HEK293 (cell line): Measurements from ENCODE around the gene C22orf15.
"Not testable (repeated sequence)": the region's sequence is repeated elsewhere in the genome, so short reads cannot be mapped to it uniquely, and the experiment has no call there.

ENCODE experiments used
- CTCF ChIA-PET: fragments of 350-600 bp; formaldehyde crosslinking; extraction: SDS; loops from one replicate; lab custom pipeline; 2021; ENCODE audit warnings: antibody characterized with exemption; lab: Yijun Ruan, JAX
- POLR2A ChIA-PET: fragments of 300-600 bp; formaldehyde crosslinking; extraction: SDS; loops from one replicate; lab custom pipeline; 2020; ENCODE audit warnings: antibody characterized with exemption, inconsistent platforms; lab: Yijun Ruan, JAX
- H3K27ac ChIP-seq: fragments of 200-500 bp; sonication (Bioruptor generic); 2 replicates; pipeline ENCODE4 v1.5.1; 2014; ENCODE audit warnings: low read depth, low read length, control low read depth, inconsistent platforms; ENCODE audit errors: extremely low read depth
- H3K36me3 ChIP-seq, 2 experiments: fragments of 200-500 bp in 1 of 2; sonication (Bioruptor generic) in 1 of 2; 1 replicate in 1 of 2; 2 replicates in 1 of 2; pipeline ENCODE4 v1.5.1; 2014 to 2017; ENCODE audit warnings: inconsistent platforms in 2 of 2, low read length in 2 of 2; ENCODE audit not compliant: control insufficient read depth in 2 of 2, insufficient read depth in 1 of 2
- H3K4me1 ChIP-seq: fragments of 200-500 bp; sonication (Bioruptor generic); 2 replicates; pipeline ENCODE4 v1.5.1; 2014; ENCODE audit warnings: mild to moderate bottlenecking, low read length, inconsistent platforms; ENCODE audit not compliant: control insufficient read depth, insufficient read depth
- H3K4me3 ChIP-seq: 2 replicates; pipeline ENCODE4 v1.5.1; 2011; ENCODE audit warnings: low read depth, mild to moderate bottlenecking, control low read depth, low read length, moderate library complexity
- H3K9me3 ChIP-seq: fragments of 200-500 bp; sonication (Bioruptor generic); 2 replicates; pipeline ENCODE4 v1.5.1; 2014; ENCODE audit warnings: low read depth, low read length, inconsistent platforms; ENCODE audit not compliant: control insufficient read depth, insufficient read depth
- ATF2 ChIP-seq: fragments of 450-650 bp; formaldehyde crosslinking; IDR thresholded peaks from 2 replicates; pipeline ENCODE4 v1.5.1; 2016; ENCODE audit warnings: missing biosample characterization, missing genetic modification characterization, low read depth
- MYNN ChIP-seq: fragments of 450-650 bp; formaldehyde crosslinking; IDR thresholded peaks from 2 replicates; pipeline ENCODE4 v1.5.1; 2016; ENCODE audit warnings: missing biosample characterization, missing genetic modification characterization, borderline replicate concordance
- PATZ1 ChIP-seq: fragments of 450-650 bp; formaldehyde crosslinking; IDR thresholded peaks from 2 replicates; pipeline ENCODE4 v1.5.1; 2016; ENCODE audit warnings: missing biosample characterization, missing genetic modification characterization
- SCRT1 ChIP-seq: fragments of 450-650 bp; formaldehyde crosslinking; IDR thresholded peaks from 2 replicates; pipeline ENCODE4 v1.5.1; 2016; ENCODE audit warnings: missing biosample characterization, missing genetic modification characterization, borderline replicate concordance
- SCRT2 ChIP-seq: fragments of 450-650 bp; formaldehyde crosslinking; IDR thresholded peaks from 2 replicates; pipeline ENCODE4 v1.5.1; 2016; ENCODE audit warnings: missing biosample characterization, missing genetic modification characterization
- WT1 ChIP-seq: fragments of 450-650 bp; formaldehyde crosslinking; IDR thresholded peaks from 2 replicates; pipeline ENCODE4 v1.5.1; 2016; ENCODE audit warnings: missing biosample characterization, missing genetic modification characterization
- ZFP69B ChIP-seq: fragments of 450-650 bp; formaldehyde crosslinking; IDR thresholded peaks from 2 replicates; pipeline ENCODE4 v1.5.1; 2016; ENCODE audit warnings: missing biosample characterization, missing genetic modification characterization
- ZNF211 ChIP-seq: fragments of 450-650 bp; formaldehyde crosslinking; IDR thresholded peaks from 2 replicates; pipeline ENCODE4 v1.5.1; 2016; ENCODE audit warnings: low read depth, missing biosample characterization, missing genetic modification characterization
- ZNF292 ChIP-seq: fragments of 450-650 bp; formaldehyde crosslinking; IDR thresholded peaks from 2 replicates; pipeline ENCODE4 v1.5.1; 2016; ENCODE audit warnings: low read depth, missing biosample characterization, missing genetic modification characterization, borderline replicate concordance
- ZNF341 ChIP-seq: fragments of 450-650 bp; formaldehyde crosslinking; IDR thresholded peaks from 2 replicates; pipeline ENCODE4; 2016; ENCODE audit warnings: low read depth, missing biosample characterization, missing genetic modification characterization
- ZNF664 ChIP-seq: fragments of 450-650 bp; formaldehyde crosslinking; IDR thresholded peaks from 2 replicates; pipeline ENCODE4 v1.5.1; 2016; ENCODE audit warnings: missing biosample characterization, missing genetic modification characterization
- ZNF776 ChIP-seq: fragments of 450-650 bp; formaldehyde crosslinking; IDR thresholded peaks from 2 replicates; pipeline ENCODE4 v1.5.0; 2017; ENCODE audit warnings: missing biosample characterization, missing genetic modification characterization, borderline replicate concordance
- ZSCAN16 ChIP-seq: fragments of 450-650 bp; formaldehyde crosslinking; IDR thresholded peaks from 2 replicates; pipeline ENCODE4 v1.5.1; 2016; ENCODE audit warnings: missing biosample characterization, missing genetic modification characterization
- TF ChIP-seq, protein P1 (sequence below): fragments of 450-650 bp; formaldehyde crosslinking; IDR thresholded peaks from 2 replicates; pipeline ENCODE4 v1.5.1; 2016; ENCODE audit warnings: missing biosample characterization, missing genetic modification characterization

Gene C22orf15

GRCh38 chr22:23722160-23722559 is 40.6 kb upstream of the C22orf15 start:
- ChIA-PET POLR2A (no interaction called here), CTCF (interaction anchor here (0.6 to 1.1 kb wide), 2 partner anchors 45 to 439 kb away, joined by 3 read pairs; no protein-coding TSS in a partner anchor)
- Histone ChIP-seq H3K27ac (no peak overlapping the region), H3K9me3 (no peaks in the 10 kb centered on the region), H3K4me1 (no peaks in the 10 kb centered on the region), H3K4me3 (no peak overlapping the region), H3K36me3 (no peaks in the 10 kb centered on the region)
- TF ChIP-seq ZNF341 (tag by site-specific recombination) (peak; percentile 62), ZNF292 (no peak), WT1 (tag by site-specific recombination) (peak; percentile 90)

DNA sequence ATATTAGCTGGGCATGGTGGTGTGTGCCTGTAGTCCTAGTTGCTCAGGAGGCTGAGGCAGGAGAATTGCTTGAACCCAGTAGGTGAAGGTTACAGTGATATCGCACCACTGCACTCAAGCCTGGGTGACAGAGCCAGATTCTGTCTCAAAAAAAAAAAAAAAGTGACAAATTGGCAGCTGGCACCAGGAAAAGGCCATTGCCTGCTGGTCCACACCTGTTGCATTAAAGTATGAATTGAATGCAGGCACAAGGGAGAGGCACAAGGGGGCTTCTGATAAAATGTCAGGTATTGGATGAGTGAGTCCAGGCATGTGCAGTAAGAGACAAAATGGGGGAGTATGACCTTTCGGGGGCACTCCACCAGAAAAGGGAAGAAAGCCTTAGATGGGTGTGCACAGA is 40.1 kb upstream of the C22orf15 start:
- H3K36me3 ChIP-seq: no peaks in the 10 kb centered on the region
- POLR2A ChIA-PET: no interaction called here
- no peak overlapping the region for H3K4me3 ChIP-seq
- H3K4me1 ChIP-seq: no peaks in the 10 kb centered on the region
- no peak overlapping the region for H3K27ac ChIP-seq
- CTCF ChIA-PET: no interaction called here
- TF ChIP-seq ZSCAN16 (tag by site-specific recombination): no peak
- TF ChIP-seq, protein P1, sequence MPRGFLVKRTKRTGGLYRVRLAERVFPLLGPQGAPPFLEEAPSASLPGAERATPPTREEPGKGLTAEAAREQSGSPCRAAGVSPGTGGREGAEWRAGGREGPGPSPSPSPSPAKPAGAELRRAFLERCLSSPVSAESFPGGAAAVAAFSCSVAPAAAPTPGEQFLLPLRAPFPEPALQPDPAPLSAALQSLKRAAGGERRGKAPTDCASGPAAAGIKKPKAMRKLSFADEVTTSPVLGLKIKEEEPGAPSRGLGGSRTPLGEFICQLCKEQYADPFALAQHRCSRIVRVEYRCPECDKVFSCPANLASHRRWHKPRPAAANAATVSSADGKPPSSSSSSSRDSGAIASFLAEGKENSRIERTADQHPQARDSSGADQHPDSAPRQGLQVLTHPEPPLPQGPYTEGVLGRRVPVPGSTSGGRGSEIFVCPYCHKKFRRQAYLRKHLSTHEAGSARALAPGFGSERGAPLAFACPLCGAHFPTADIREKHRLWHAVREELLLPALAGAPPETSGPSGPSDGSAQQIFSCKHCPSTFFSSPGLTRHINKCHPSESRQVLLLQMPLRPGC (tag by site-specific recombination): no peak
- TF ChIP-seq SCRT2 (tag by site-specific recombination): peak; percentile 92
- peak; percentile 91 for TF ChIP-seq SCRT1 (tag by site-specific recombination)
- H3K9me3 ChIP-seq: no peaks in the 10 kb centered on the region

DNA sequence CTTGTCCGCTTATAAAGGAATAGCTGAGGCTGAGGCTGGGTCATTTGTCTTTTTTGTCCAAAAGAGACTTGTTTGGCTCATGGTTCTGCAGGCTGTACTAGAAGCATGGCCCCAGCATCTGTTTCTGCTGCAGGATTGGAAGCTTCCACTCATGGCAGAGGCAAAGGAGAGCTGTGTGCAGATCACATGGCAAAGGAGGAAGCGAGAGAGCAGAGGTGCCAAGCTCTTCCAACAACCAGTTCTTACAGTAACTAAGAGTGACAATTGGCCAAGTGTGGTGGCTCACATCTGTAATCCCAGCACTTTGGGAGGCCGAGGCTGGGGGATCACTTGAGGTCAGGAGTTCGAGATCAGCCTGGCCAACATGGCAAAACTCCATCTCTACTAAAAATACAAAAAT is 34.7 kb upstream of the C22orf15 start:
- H3K27ac ChIP-seq, H3K4me1 ChIP-seq, H3K4me3 ChIP-seq, H3K9me3 ChIP-seq, H3K36me3 ChIP-seq: not testable (repeated sequence)
- ChIA-PET CTCF (interaction anchor here (1.4 kb wide), 1 partner anchor 23 kb away, joined by 3 read pairs; the partner anchor contains the start of gene ZNF70), POLR2A (interaction anchor here (0.9 kb wide), 2 partner anchors 9 to 13 kb away, joined by 3 read pairs; no protein-coding TSS in a partner anchor)
- TF ChIP-seq ZNF341 (tag by site-specific recombination): peak; percentile 53

GRCh38 chr22:23737696-23738095 is 25.1 kb upstream of the C22orf15 start:
- Histone ChIP-seq H3K4me1 (no peaks in the 10 kb centered on the region), H3K36me3 (peaks cover 0 to 15% of the 10 kb centered on the region in 2 experiments; a peak in 2 of 3 replicates), H3K27ac (no peak overlapping the region), H3K4me3 (no peak overlapping the region), H3K9me3 (no peaks in the 10 kb centered on the region)
- TF ChIP-seq MYNN (tag by site-specific recombination) (no peak), ZNF776 (no peak), ZNF211 (tag by site-specific recombination) (no peak), ATF2 (tag by site-specific recombination) (no peak), ZFP69B (tag by site-specific recombination) (no peak), ZNF664 (tag by site-specific recombination) (peak; percentile 32; the same call in 1 of the 2 replicates), PATZ1 (tag by site-specific recombination) (no peak)
- ChIA-PET POLR2A (interaction anchor here (1.1 to 1.4 kb wide), 2 partner anchors 13 to 16 kb away, joined by 3 to 4 read pairs; partner anchors contain the start of gene ZNF70), CTCF (no interaction called here)
